ENCODE results near the gene SH3RF1. TPM values are rescaled to one million over a fixed set of nuclear protein-coding genes. Genes with fewer than 3 reads are reported as not detected.
A peak's percentile ranks its signal among the peaks of the same experiment; 100 is the strongest.

SH3RF1 gene
- total RNA-seq, 2 donors from 2014 or later = 7.8 to 12.4 TPM

- Histone ChIP-seq H3K27ac (no peak overlapping the region), H3K27me3 (no peaks in the 10 kb centered on the region), H3K9me3 (no peaks in the 10 kb centered on the region), H3K4me3 (no peak overlapping the region), H3K4me1 (peaks cover 0 to 9% of the 10 kb centered on the region in 2 donors), H3K36me3 (peaks cover 34% of the 10 kb centered on the region)
- TF ChIP-seq CTCF (IDR thresholded peaks at IDR 0.05) = no peak
- DNase-seq (ENCODE audit: low spot score) = no peak
Measured at GRCh38 chr4:169107528-169107927, 163.2 kb downstream of the SH3RF1 start.

DNA sequence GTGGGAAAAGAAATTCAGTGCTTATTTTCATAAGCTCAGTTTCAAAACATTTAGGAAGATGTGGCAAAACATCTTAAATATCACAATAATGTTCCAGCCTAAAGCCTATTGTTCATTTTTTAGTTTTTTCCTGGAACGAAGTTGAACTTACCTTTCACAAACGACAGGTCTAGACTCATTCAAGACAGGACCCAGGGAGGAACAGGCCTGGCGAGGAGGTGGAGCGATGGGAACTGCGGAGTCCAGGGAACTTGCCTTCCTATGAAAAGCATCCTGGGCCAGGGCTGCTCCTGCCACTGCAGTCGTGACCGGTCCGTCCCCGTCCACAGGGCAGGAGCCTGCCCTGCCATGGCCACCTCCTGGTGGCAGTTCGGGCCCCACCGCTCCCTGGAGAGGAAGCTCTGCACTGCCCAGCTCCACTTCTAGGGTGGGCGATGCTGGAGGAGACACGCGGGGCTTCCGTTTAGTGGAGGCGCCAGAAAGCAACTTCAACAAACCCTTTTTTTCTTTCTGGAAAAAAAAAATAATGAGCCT lies 164.0 kb downstream of the SH3RF1 start:
- Histone ChIP-seq H3K27ac (no peak overlapping the region), H3K27me3 (no peaks in the 10 kb centered on the region), H3K9me3 (no peaks in the 10 kb centered on the region), H3K4me1 (peaks cover 0 to 9% of the 10 kb centered on the region in 2 donors), H3K36me3 (peaks cover 29% of the 10 kb centered on the region), H3K4me3 (no peak overlapping the region)
- no peak for TF ChIP-seq CTCF (IDR thresholded peaks at IDR 0.05)
- DNase-seq (ENCODE audit: low spot score) = no peak

DNA sequence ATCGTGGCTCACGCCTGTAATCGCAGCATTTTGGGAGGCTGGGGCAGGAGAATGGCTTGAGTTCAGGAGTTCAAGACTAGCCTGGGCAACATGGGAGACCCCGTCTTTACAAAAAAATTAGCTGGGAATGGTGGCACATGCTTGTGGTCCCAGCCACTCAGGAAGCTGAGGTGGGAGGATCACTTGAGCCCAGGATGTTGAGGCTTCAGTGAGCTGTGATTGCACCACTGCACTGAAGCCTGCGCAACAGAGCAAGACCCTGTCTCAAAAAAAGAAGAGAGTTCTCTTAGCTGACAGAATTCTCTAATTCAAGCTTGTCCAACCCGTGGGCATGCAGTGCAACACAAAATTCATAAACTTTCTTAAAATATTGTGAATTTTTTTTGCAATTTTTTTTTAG lies 165.1 kb downstream of the SH3RF1 start:
- TF ChIP-seq CTCF (IDR thresholded peaks at IDR 0.05) = no peak
- H3K9me3 ChIP-seq = no peaks in the 10 kb centered on the region
- DNase-seq (ENCODE audit: low spot score) = no peak
- H3K27ac ChIP-seq = no peak overlapping the region
- H3K36me3 ChIP-seq = peaks cover 29% of the 10 kb centered on the region
- peaks cover 0 to 12% of the 10 kb centered on the region in 2 donors for H3K4me1 ChIP-seq
- no peaks in the 10 kb centered on the region for H3K27me3 ChIP-seq
- no peak overlapping the region for H3K4me3 ChIP-seq

DNA sequence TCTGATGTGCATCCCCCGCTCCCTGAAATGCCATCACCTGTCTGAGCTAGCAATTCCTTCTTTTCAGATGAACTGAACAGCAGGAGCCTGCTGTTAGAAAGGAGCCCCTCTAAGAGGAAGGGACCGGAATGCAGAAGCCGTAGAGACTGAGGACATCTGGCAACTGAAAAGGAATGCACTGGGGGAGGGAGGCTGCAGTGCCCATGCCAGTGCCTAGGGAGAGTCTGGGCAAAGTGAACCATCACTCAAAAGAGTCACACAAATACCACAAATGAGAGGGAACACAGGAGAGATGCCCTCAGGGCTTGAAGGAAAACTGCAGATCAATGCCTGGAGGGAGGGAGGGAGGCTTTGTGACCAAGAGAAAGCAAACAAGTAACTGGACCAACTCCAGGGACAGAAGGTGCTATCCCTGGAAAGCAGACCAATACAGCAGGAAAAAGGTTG lies 166.8 kb downstream of the SH3RF1 start:
- H3K36me3 ChIP-seq = peaks cover 14% of the 10 kb centered on the region
- no peaks in the 10 kb centered on the region for H3K27me3 ChIP-seq
- H3K9me3 ChIP-seq = no peaks in the 10 kb centered on the region
- H3K4me3 ChIP-seq = no peak overlapping the region
- H3K4me1 ChIP-seq = peaks cover 0 to 28% of the 10 kb centered on the region in 2 donors
- no peak for TF ChIP-seq CTCF (IDR thresholded peaks at IDR 0.05)
- H3K27ac ChIP-seq = no peak overlapping the region
- DNase-seq (ENCODE audit: low spot score) = no peak

GRCh38 chr4:169102026-169102425 lies 168.7 kb downstream of the SH3RF1 start:
- no peak for DNase-seq (ENCODE audit: low spot score)
- H3K27me3 ChIP-seq = no peaks in the 10 kb centered on the region
- no peaks in the 10 kb centered on the region for H3K9me3 ChIP-seq
- H3K4me1 ChIP-seq = peaks cover 0 to 33% of the 10 kb centered on the region in 2 donors
- H3K36me3 ChIP-seq = peaks cover 14% of the 10 kb centered on the region
- H3K4me3 ChIP-seq = no peak overlapping the region
- no peak overlapping the region for H3K27ac ChIP-seq
- TF ChIP-seq CTCF (IDR thresholded peaks at IDR 0.05) = no peak

- Histone ChIP-seq H3K9me3 (no peaks in the 10 kb centered on the region), H3K27ac (peak overlapping the region; percentile 12 to 66), H3K4me3 (no peak overlapping the region), H3K27me3 (no peaks in the 10 kb centered on the region), H3K36me3 (peaks cover 11% of the 10 kb centered on the region), H3K4me1 (peaks cover 0 to 33% of the 10 kb centered on the region in 2 donors)
- no peak for TF ChIP-seq CTCF (IDR thresholded peaks at IDR 0.05)
- DNase-seq (ENCODE audit: low spot score) = no peak
Measured at GRCh38 chr4:169100670-169101101, 170.1 kb downstream of the SH3RF1 start.

Data from right atrium auricular region (tissue), 2 donors.